ENCODE results near the gene NPLOC4. TPM values are rescaled to one million over a fixed set of nuclear protein-coding genes. Genes with fewer than 3 reads are reported as not detected.

The NPLOC4 gene
- total and polyA plus RNA-seq, 2 of the 13 experiments (the other 11 are each of a cell fraction or from before 2014, with no cell fraction given) = 57.0 to 97.0 TPM

DNA sequence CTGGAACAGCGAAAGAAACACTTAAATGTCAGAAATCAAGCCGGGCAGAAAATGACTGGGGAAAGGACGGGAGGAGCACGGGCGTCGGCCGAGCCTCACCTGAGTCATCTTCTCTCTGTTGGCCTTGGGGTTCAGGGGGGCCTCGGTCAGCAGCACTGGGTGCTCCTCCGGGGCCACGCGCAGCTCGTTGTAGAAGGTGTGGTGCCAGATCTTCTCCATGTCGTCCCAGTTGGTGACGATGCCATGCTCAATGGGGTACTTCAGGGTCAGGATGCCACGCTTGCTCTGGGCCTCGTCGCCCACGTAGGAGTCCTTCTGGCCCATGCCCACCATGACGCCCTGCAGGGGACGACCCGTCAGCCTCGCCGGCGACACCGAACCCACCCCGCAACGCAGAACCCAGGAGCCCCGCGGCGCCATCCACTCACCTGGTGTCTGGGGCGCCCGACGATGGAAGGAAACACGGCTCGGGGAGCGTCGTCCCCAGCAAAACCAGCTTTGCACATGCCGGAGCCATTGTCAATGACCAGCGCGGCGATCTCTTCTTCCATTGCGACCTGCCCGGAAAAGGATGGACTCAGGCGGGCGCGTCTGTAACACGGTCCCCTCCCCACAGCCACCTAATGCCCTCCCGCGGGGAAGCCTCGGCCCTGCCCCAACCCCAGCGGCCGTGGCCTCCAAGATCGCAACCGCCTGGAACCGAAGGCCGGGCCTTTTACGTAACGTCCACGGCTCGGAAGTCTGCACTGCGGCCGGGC, 124.9 kb downstream of the NPLOC4 start (continued):
- TF ChIP-seq ZKSCAN8 (CRISPR knock-in tag; IDR thresholded peaks at IDR 0.05; ENCODE audit: borderline replicate concordance) (no peak), ZNF101 (CRISPR knock-in tag; IDR thresholded peaks at IDR 0.05; ENCODE audit: borderline replicate concordance, low read depth) (no peak), SP140L (CRISPR knock-in tag; IDR thresholded peaks at IDR 0.05; ENCODE audit: borderline replicate concordance) (no peak)
- TF ChIP-seq, protein P1, sequence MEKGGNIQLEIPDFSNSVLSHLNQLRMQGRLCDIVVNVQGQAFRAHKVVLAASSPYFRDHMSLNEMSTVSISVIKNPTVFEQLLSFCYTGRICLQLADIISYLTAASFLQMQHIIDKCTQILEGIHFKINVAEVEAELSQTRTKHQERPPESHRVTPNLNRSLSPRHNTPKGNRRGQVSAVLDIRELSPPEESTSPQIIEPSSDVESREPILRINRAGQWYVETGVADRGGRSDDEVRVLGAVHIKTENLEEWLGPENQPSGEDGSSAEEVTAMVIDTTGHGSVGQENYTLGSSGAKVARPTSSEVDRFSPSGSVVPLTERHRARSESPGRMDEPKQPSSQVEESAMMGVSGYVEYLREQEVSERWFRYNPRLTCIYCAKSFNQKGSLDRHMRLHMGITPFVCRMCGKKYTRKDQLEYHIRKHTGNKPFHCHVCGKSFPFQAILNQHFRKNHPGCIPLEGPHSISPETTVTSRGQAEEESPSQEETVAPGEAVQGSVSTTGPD (CRISPR knock-in tag; IDR thresholded peaks at IDR 0.05) = no peak
- TF ChIP-seq, protein P2, sequence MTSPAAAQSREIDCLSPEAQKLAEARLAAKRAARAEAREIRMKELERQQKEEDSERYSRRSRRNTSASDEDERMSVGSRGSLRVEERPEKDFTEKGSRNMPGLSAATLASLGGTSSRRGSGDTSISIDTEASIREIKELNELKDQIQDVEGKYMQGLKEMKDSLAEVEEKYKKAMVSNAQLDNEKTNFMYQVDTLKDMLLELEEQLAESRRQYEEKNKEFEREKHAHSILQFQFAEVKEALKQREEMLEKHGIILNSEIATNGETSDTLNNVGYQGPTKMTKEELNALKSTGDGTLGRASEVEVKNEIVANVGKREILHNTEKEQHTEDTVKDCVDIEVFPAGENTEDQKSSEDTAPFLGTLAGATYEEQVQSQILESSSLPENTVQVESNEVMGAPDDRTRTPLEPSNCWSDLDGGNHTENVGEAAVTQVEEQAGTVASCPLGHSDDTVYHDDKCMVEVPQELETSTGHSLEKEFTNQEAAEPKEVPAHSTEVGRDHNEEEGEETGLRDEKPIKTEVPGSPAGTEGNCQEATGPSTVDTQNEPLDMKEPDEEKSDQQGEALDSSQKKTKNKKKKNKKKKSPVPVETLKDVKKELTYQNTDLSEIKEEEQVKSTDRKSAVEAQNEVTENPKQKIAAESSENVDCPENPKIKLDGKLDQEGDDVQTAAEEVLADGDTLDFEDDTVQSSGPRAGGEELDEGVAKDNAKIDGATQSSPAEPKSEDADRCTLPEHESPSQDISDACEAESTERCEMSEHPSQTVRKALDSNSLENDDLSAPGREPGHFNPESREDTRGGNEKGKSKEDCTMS (CRISPR knock-in tag; conservative IDR thresholded peaks at IDR 0.05) = no peak

DNA sequence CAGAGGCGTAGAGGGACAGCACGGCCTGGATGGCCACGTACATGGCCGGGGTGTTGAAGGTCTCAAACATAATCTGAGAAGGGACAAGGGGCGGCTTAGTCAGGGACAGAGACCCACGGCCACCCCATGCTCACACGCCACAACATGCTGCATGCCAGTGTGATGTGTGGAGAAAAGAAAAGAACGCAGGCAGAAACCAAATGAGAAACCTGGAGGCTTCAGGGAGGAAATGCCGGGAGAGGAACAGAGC, 125.4 kb downstream of the NPLOC4 start:
- peak overlapping the region; percentile 67 to 90 (median 75) for H3K4me3 ChIP-seq (replicated peaks in 1 of 3; ENCODE audit: insufficient read depth in 1 of 3, low read depth in 2 of 3, low read length in 3 of 3)
- H2AFZ ChIP-seq (ENCODE audit: low read length) = no peak overlapping the region
- no peak overlapping the region for H3K27ac ChIP-seq (ENCODE audit: extremely low read length, insufficient read depth, low read length)
- CTCF ChIA-PET (ENCODE audit: low intra/inter-chr PET ratio, low total read pairs) = no interaction called here
- H4K20me1 ChIP-seq (ENCODE audit: insufficient read depth, low read length) = peaks cover 42% of the 10 kb centered on the region
- no TSS peak for BruUV-seq (replicated peaks)
- POLR2A ChIA-PET = interaction anchor here (0.7 to 4.3 kb wide), 7 partner anchors 8 to 116 kb away, joined by 3 to 27 read pairs (median 7); partner anchors contain the start of genes BAHCC1 and FAAP100
- peaks cover 26% of the 10 kb centered on the region for H3K79me2 ChIP-seq (ENCODE audit: insufficient read depth, low read length)
- FAIRE-seq (no peak), ATAC-seq (no peak), DNase-seq (ENCODE audit: low spot score) (no peak)
- in situ Hi-C loops (cut with HindIII; ENCODE audit: extremely low pct_ligation_motif_present, low pct_unique_long_range_greater_than_20kb) (no loop called here), intact Hi-C loops (cut with micrococcal nuclease; ENCODE audit: unreplicated experiment) (loop anchor here (10.0 kb wide), 1 partner anchor 117 kb away; the partner anchor contains the start of gene BAHCC1)
- no peaks in the 10 kb centered on the region; a peak in 1 of 5 replicates for H3K27me3 ChIP-seq (ENCODE audit: control insufficient read depth in 1 of 2, insufficient read depth in 2 of 2, low read length in 2 of 2)
- H3K4me1 ChIP-seq (ENCODE audit: insufficient read depth, low read length) = peaks cover 58% of the 10 kb centered on the region
- H3K4me2 ChIP-seq (ENCODE audit: low read depth, low read length) = peak overlapping the region; percentile 82
- no peaks in the 10 kb centered on the region for H3K9me3 ChIP-seq (ENCODE audit: low read length)
- peaks cover 14 to 23% of the 10 kb centered on the region in 2 experiments for H3K36me3 ChIP-seq (replicated peaks in 1 of 2; ENCODE audit: control insufficient read depth in 1 of 2, insufficient read depth in 2 of 2, low read length in 2 of 2)
- 26% methylated on average over 9 of the region's 9 CpGs for WGBS (ENCODE audit: low lambda C conversion rate)
- H3K9ac ChIP-seq (ENCODE audit: insufficient read depth, low read depth, low read length) = peak overlapping the region; percentile 86
- no peak for TF ChIP-seq NONO (IDR thresholded peaks at IDR 0.05)
- no peak for TF ChIP-seq NONO (CRISPR knock-in tag; conservative IDR thresholded peaks at IDR 0.05)
- 0 out of 2 replicates have a peak, but pooled peaks have one; percentile 8 for TF ChIP-seq TAF1 (CRISPR knock-in tag; IDR thresholded peaks at IDR 0.05)
- TF ChIP-seq HMG20B (CRISPR knock-in tag; conservative IDR thresholded peaks at IDR 0.05) = no peak
- no peak for TF ChIP-seq ZNF138 (CRISPR knock-in tag; IDR thresholded peaks at IDR 0.05; ENCODE audit: low read depth)
- 0 out of 2 replicates have a peak, but pooled peaks have one; percentile 17 for TF ChIP-seq ZNF564 (CRISPR knock-in tag; IDR thresholded peaks at IDR 0.05)
- TF ChIP-seq NKX3-1 (CRISPR knock-in tag; IDR thresholded peaks at IDR 0.05) = no peak
- TF ChIP-seq CENPX (CRISPR knock-in tag; IDR thresholded peaks at IDR 0.05) = no peak
- TF ChIP-seq, protein P3, sequence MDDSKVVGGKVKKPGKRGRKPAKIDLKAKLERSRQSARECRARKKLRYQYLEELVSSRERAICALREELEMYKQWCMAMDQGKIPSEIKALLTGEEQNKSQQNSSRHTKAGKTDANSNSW (CRISPR knock-in tag; IDR thresholded peaks at IDR 0.05; ENCODE audit: borderline replicate concordance) = no peak
- no peak for TF ChIP-seq EP300 (IDR thresholded peaks at IDR 0.05; ENCODE audit: low read depth in 2 of 2, low read length in 2 of 2)
- no peak for TF ChIP-seq EP300 (CRISPR knock-in tag; IDR thresholded peaks at IDR 0.05; ENCODE audit: borderline replicate concordance)
- no peak for TF ChIP-seq TCF7 (IDR thresholded peaks at IDR 0.05; ENCODE audit: low read depth)

Measured in HepG2 (cell line).